HepG2 (cell line): ENCODE data around the gene PSMB3.

Experiments
- BCL3 ChIP-seq: sonication (generic); formaldehyde crosslinking; IDR thresholded peaks from 2 replicates; pipeline ENCODE4 v1.5.1; 2020; ENCODE audit warnings: mild to moderate bottlenecking, missing genetic modification reagents, moderate library complexity
- CBX2 ChIP-seq, 2 experiments: fragments of 200-600 bp in 1 of 2; sonication (generic); formaldehyde crosslinking in 1 of 2; IDR thresholded peaks; 2 replicates each; pipeline versions ENCODE4 v1.7.0 to v1.8.1; 2018 to 2022; ENCODE audit warnings: low read depth in 2 of 2, low read length in 1 of 2, mild to moderate bottlenecking in 1 of 2, missing genetic modification reagents in 1 of 2
- CENPBD1 ChIP-seq: sonication (generic); formaldehyde crosslinking; IDR thresholded peaks from 2 replicates; pipeline ENCODE4 v1.8.0; 2022; ENCODE audit warnings: missing genetic modification reagents, low read depth, mild to moderate bottlenecking, borderline replicate concordance
- CTCF ChIP-seq: sonication (generic); formaldehyde crosslinking; IDR thresholded peaks from 2 replicates; pipeline ENCODE4 v1.5.0; 2020; ENCODE audit warnings: mild to moderate bottlenecking, missing genetic modification reagents, moderate library complexity
- ESRRA ChIP-seq: sonication (generic); formaldehyde crosslinking; IDR thresholded peaks from 2 replicates; pipeline ENCODE4 v1.5.1; 2020; ENCODE audit warnings: mild to moderate bottlenecking, low read depth, missing genetic modification reagents
- EZH2 ChIP-seq: conservative IDR thresholded peaks from 2 replicates; pipeline ENCODE4 v1.6.1; 2012; ENCODE audit warnings: mild to moderate bottlenecking, low read depth, low read length, moderate library complexity
- MYC ChIP-seq: sonication (generic); formaldehyde crosslinking; IDR thresholded peaks from 2 replicates; pipeline ENCODE4 v1.9.0; 2021; ENCODE audit warnings: missing genetic modification reagents, borderline replicate concordance
- SALL2 ChIP-seq: sonication (generic); formaldehyde crosslinking; IDR thresholded peaks from 2 replicates; pipeline ENCODE4 v1.8.1; 2023; ENCODE audit warnings: mild to moderate bottlenecking, missing genetic modification reagents, inconsistent platforms
- SKI ChIP-seq: fragments of 450-650 bp; IDR thresholded peaks from one replicate; pipeline ENCODE4 v1.6.1; 2018; ENCODE audit warnings: mild to moderate bottlenecking; ENCODE audit not compliant: partially characterized antibody
- ZNF263 ChIP-seq: sonication (generic); formaldehyde crosslinking; IDR thresholded peaks from 2 replicates; pipeline ENCODE4 v1.4.0; 2020; ENCODE audit warnings: missing genetic modification reagents
- TF ChIP-seq, protein P1 (sequence below): IDR thresholded peaks from 2 replicates; pipeline ENCODE4 v1.6.1; 2016; ENCODE audit warnings: low read depth

DNA sequence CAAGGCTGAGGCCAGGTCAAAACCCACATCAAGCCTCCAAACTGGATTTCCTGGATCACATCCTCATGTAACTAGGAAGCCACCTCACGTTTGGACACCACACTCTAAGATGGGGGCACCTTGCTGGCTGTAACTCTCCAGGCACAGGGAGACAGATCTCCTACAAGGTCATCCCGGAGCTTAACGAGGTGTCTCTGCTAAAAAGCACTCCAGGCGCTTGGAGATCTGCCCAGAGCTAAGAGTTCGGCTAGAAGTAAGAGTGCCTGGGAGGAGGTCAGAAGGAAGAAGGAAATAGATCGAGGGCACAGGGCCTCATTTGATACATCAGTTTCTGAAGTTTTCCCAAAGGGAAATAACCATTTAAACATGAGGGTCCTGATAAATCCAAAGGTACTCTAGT, 15.9 kb downstream of the PSMB3 start:
- TF ChIP-seq CTCF (CRISPR knock-in tag) (no peak), EZH2 (no peak), BCL3 (no peak), SALL2 (no peak), SKI (no peak), ESRRA (CRISPR knock-in tag) (no peak), ZNF263 (CRISPR knock-in tag) (no peak), MYC (CRISPR knock-in tag) (no peak), CENPBD1 (CRISPR knock-in tag) (no peak), CBX2 (IDR thresholded peaks at IDR 0.05; ENCODE audit: low read depth, low read length) (no peak), CBX2 (CRISPR knock-in tag; IDR thresholded peaks at IDR 0.05; ENCODE audit: low read depth) (no peak)
- TF ChIP-seq, protein P1, sequence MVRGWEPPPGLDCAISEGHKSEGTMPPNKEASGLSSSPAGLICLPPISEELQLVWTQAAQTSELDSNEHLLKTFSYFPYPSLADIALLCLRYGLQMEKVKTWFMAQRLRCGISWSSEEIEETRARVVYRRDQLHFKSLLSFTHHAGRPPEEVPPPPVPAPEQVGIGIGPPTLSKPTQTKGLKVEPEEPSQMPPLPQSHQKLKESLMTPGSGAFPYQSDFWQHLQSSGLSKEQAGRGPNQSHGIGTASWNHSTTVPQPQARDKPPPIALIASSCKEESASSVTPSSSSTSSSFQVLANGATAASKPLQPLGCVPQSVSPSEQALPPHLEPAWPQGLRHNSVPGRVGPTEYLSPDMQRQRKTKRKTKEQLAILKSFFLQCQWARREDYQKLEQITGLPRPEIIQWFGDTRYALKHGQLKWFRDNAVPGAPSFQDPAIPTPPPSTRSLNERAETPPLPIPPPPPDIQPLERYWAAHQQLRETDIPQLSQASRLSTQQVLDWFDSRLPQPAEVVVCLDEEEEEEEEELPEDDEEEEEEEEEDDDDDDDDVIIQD (CRISPR knock-in tag), result no peak
